ENCODE data around the gene RHBDF2. TPM values are rescaled to one million over a fixed set of nuclear protein-coding genes. Genes with fewer than 3 reads are reported as not detected.

Gene RHBDF2
- total and polyA plus RNA-seq, 2 donors (not counting 3 experiments of a cell fraction or from before 2014, with no cell fraction given), result 25.5 to 38.5 TPM

DNA sequence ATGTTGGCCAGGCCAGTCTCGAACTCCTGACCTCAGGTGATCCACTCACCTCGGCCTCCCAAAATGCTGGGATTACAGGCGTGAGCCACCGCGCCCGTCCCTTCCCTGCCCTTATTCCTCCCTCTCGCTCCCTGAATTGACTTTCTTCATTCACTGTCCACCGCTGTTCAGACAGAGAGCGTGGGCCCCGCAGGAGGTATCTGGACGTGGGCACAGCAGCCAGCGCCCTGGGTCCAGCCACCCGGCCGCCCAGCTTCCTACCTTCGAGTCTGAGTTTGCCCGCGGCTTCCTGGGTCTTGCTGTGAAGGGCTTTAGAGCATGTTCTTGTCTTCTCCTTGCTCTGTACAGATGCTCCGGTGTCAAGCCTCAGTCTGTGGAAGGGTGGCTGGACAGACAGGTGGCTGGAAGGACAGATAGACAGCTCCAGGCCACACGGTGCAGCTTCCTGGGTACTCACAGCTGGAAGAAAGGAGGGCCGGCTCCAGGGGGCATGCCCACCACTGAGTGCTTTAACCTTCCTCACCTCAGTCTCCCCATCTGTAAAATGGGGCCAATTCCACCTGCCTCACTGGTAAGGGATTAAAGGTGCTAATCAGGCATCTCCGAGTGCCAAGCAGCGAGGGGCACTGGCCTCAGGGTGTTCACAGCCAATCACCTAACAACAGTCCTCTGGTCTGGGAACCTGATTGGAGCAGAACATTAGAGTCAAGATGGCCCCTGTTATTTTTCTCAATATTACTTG is 13.6 kb downstream of the RHBDF2 start:
- H3K27ac ChIP-seq (ENCODE audit: insufficient read depth, low read depth, low read length), result no peak overlapping the region
- H3K27me3 ChIP-seq (ENCODE audit: control insufficient read depth in 2 of 2, insufficient read depth in 2 of 2, low read length in 2 of 2), result no peaks in the 10 kb centered on the region
- POLR2A ChIA-PET, result no interaction called here
- H2AFZ ChIP-seq (ENCODE audit: low read depth, low read length), result no peak overlapping the region
- DNase-seq (ENCODE audit: low read depth, low spot score), result no peak
- BruUV-seq (replicated peaks), result no TSS peak
- peaks cover 17% of the 10 kb centered on the region for H3K4me1 ChIP-seq (ENCODE audit: control insufficient read depth, extremely low read depth, insufficient read depth, low read length)
- H3K9me1 ChIP-seq (replicated peaks; ENCODE audit: control insufficient read depth, extremely low read depth, insufficient read depth, low read length), result no peaks in the 10 kb centered on the region
- no peak overlapping the region for H3K4me2 ChIP-seq (ENCODE audit: insufficient read depth, low read length)
- dilution Hi-C loops (cut with MboI; ENCODE audit: extremely low pct_ligation_motif_present, low sequenced_read_pairs) (no loop called here), intact Hi-C loops (cut with micrococcal nuclease) (no loop called here)
- no peaks in the 10 kb centered on the region for H3K79me2 ChIP-seq (ENCODE audit: control insufficient read depth, insufficient read depth, low read length)
- no peaks in the 10 kb centered on the region for H4K20me1 ChIP-seq (replicated peaks; ENCODE audit: control insufficient read depth, extremely low read depth, insufficient read depth, low read length)
- TF ChIP-seq JUN (IDR thresholded peaks at IDR 0.05; ENCODE audit: borderline replicate concordance, insufficient read depth, insufficient read length, low read depth) (no peak), EZH2 (IDR thresholded peaks at IDR 0.05; ENCODE audit: borderline replicate concordance, low read depth, low read length, severe bottlenecking) (no peak), MYC (IDR thresholded peaks at IDR 0.05; ENCODE audit: low read depth, low read length) (no peak), POLR2A (IDR thresholded peaks at IDR 0.05; ENCODE audit: low read depth, low read length) (no peak), POLR2AphosphoS5 (IDR thresholded peaks at IDR 0.05; ENCODE audit: insufficient read depth, low read depth, low read length) (no peak), FOS (IDR thresholded peaks at IDR 0.05; ENCODE audit: borderline replicate concordance, insufficient read depth, low read length) (no peak), GATA2 (IDR thresholded peaks at IDR 0.05; ENCODE audit: insufficient read depth, insufficient read length, low read depth, low read length) (no peak)
- TF ChIP-seq, protein P1, sequence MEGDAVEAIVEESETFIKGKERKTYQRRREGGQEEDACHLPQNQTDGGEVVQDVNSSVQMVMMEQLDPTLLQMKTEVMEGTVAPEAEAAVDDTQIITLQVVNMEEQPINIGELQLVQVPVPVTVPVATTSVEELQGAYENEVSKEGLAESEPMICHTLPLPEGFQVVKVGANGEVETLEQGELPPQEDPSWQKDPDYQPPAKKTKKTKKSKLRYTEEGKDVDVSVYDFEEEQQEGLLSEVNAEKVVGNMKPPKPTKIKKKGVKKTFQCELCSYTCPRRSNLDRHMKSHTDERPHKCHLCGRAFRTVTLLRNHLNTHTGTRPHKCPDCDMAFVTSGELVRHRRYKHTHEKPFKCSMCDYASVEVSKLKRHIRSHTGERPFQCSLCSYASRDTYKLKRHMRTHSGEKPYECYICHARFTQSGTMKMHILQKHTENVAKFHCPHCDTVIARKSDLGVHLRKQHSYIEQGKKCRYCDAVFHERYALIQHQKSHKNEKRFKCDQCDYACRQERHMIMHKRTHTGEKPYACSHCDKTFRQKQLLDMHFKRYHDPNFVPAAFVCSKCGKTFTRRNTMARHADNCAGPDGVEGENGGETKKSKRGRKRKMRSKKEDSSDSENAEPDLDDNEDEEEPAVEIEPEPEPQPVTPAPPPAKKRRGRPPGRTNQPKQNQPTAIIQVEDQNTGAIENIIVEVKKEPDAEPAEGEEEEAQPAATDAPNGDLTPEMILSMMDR (IDR thresholded peaks at IDR 0.05; ENCODE audit: extremely low read depth in 1 of 2, insufficient read depth in 1 of 2, low read depth in 1 of 2, low read length in 2 of 2), result no peak
- TF ChIP-seq, protein P2, sequence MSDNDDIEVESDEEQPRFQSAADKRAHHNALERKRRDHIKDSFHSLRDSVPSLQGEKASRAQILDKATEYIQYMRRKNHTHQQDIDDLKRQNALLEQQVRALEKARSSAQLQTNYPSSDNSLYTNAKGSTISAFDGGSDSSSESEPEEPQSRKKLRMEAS (IDR thresholded peaks at IDR 0.05; ENCODE audit: insufficient read depth, insufficient read length), result no peak
- no peak for FAIRE-seq
- no peaks in the 10 kb centered on the region for H3K9me3 ChIP-seq (replicated peaks; ENCODE audit: control insufficient read depth, insufficient read depth, low read length)
- CTCF ChIA-PET, result interaction anchor here (0.7 kb wide), 1 partner anchor 185 kb away, joined by 3 read pairs; no protein-coding TSS in a partner anchor
- H3K9ac ChIP-seq (replicated peaks; ENCODE audit: extremely low read depth, insufficient read depth, low read length), result no peak overlapping the region
- H3K36me3 ChIP-seq (ENCODE audit: control insufficient read depth in 2 of 2, extremely low read depth in 1 of 2, insufficient read depth in 2 of 2, low read length in 2 of 2), result no peaks in the 10 kb centered on the region
- H3K4me3 ChIP-seq (replicated peaks in 1 of 3; ENCODE audit: insufficient read depth in 1 of 3, low read depth in 1 of 3, low read length in 3 of 3), result no peak overlapping the region
